Heart right ventricle (tissue), 16 donors: ENCODE results near the gene SLC12A3. TPM values are rescaled to one million over a fixed set of nuclear protein-coding genes. Genes with fewer than 3 reads are reported as not detected.
"Not testable (repeated sequence)": the region's sequence is repeated elsewhere in the genome, so short reads cannot be mapped to it uniquely, and the experiment has no call there.

Experiments used
- ATAC-seq, 8 donors: fragments of 200-7000 bp; cut with Tn5 transposase; one replicate each; pipeline ENCODE4 v1.9.1; 2020; ENCODE audit warnings: mild to moderate bottlenecking in 8 of 8, moderate library complexity in 8 of 8, moderate number of reproducible peaks in 1 of 8
- DNase-seq, 2 donors: peaks; one replicate each; pipeline ENCODE4 v3.0.0-alpha.2; 2020
- H3K27ac ChIP-seq, 10 donors: fragments of 200-600 bp; sonication (generic) in 2 of 10; one replicate each; pipeline versions ENCODE4 v1.5.0 to v1.8.0; 2020 to 2022; ENCODE audit warnings: mild to moderate bottlenecking in 3 of 10
- H3K27me3 ChIP-seq, 7 donors: fragments of 200-600 bp; one replicate each; pipeline ENCODE4 v1.8.0; 2021 to 2022; ENCODE audit warnings: mild to moderate bottlenecking in 2 of 7
- H3K36me3 ChIP-seq, 9 donors: fragments of 200-600 bp; sonication (generic) in 1 of 9; one replicate each; pipeline versions ENCODE4 v1.5.0 to v1.8.0; 2020 to 2022; ENCODE audit warnings: mild to moderate bottlenecking in 2 of 9
- H3K4me1 ChIP-seq, 9 donors: fragments of 200-600 bp; sonication (generic) in 1 of 9; one replicate each; pipeline versions ENCODE4 v1.5.0 to v1.8.0; 2020 to 2022; ENCODE audit warnings: mild to moderate bottlenecking in 4 of 9
- H3K4me3 ChIP-seq, 10 donors: fragments of 200-600 bp; sonication (generic) in 2 of 10; one replicate each; pipeline versions ENCODE4 v1.5.0 to v1.8.0; 2020 to 2022; ENCODE audit warnings: mild to moderate bottlenecking in 7 of 10, moderate library complexity in 2 of 10
- H3K9me3 ChIP-seq, 11 donors: fragments of 200-600 bp in 10 of 11; sonication (generic) in 2 of 11; one replicate each; pipeline versions ENCODE4 v1.5.0 to v1.8.0; 2013 to 2022; ENCODE audit warnings: mild to moderate bottlenecking in 2 of 11, control low read depth in 1 of 11, moderate library complexity in 1 of 11
- CTCF ChIP-seq, 9 donors: fragments of 200-600 bp; sonication (generic) in 2 of 9; IDR thresholded peaks; one replicate each; pipeline versions ENCODE4 v1.5.0 to v1.8.0; 2021 to 2022; ENCODE audit warnings: antibody characterized with exemption in 9 of 9, mild to moderate bottlenecking in 5 of 9, moderate library complexity in 1 of 9
- WGBS, 2 donors: extraction: QIAGEN DNeasy Blood & Tissue Kit; methylation state at CpG; one replicate each; pipeline ENCODE4 v1.1.7; 2013; ENCODE audit warnings: inconsistent platforms in 1 of 2; 5-methylcytosine and 5-hydroxymethylcytosine counted together
- intact Hi-C, 10 donors: fragments of 100-400 bp; cut with DNase I; formaldehyde crosslinking; loops; one replicate each; pipeline versions ENCODE4 v1.11.1 to v1.14.2; 2022
- polyA plus RNA-seq, 2 donors: library from polyadenylated mRNA; stranded (reverse); fragments of 200-250 nt; gene quantifications; one replicate each; pipeline ENCODE4 v1.2.3, GENCODE V29; 2013
- total RNA-seq, 10 donors: library from RNA; stranded (reverse); fragmentation: NEBNext Ultra II Directional in 3 of 10; extraction: Animal tissue kit (Norgen Biotek cat#: 25700) in 3 of 10; gene quantifications; one replicate each; pipeline versions ENCODE4 v1.2.1 to v1.2.4, GENCODE V29; 2021 to 2023
- donor health status: Arrhythmogenic right ventricular cardiomyopathy.
- donor health status: ischemic (EF 13 %, LVEDD 7.1; RV severe dilation, severe dysfunction).
- donor health status: healthy with polysubstance abuse.
- donor health status: DM: no; HTN: yes; CAD: no.
- donor health status: DM: no; HTN: no; CAD: no.
- donor health status: ischemic (EF 25% LVEDD 6.9; RV normal size, moderate dysfunction).
- donor health status: ischemic (EF 25% LVEDD 5.7; RV mildly dilated, moderate dysfunction).
- donor health status: healthy.
- donor health status: DM: yes; HTN: yes; CAD: no.
- donor health status: Ischemic cardiomyopathy.
- donor health status: ischemic (EF 35%, LVEDD 5.7; RV mildly dilated, moderate dysfunction).
- donor health status: nonischemic (EF 11% LVEDD 7.7; RV severe dilation, severe dysfunction).
- donor health status: DM: yes; HTN: yes; CAD: no.
- donor health status: PGD.
- donor health status: ischemic (EF 29% LVEDD 5.4; RV normal size, mild dysfunction).
- donor health status: nonischemic (EF 23%, LVEDD 6.1; RV moderate dilation, normal function).

SLC12A3 gene
- total and polyA plus RNA-seq, 12 donors, result not detected

- WGBS, 2 donors, result 95 to 96% methylated on average over 12 to 13 of the region's 13 CpGs
- intact Hi-C loops, result loop anchor here (2.0 to 10.0 kb wide), 14 partner anchors 67 to 302 kb away; partner anchors contain the start of gene HERPUD1 (in 2 of the 10)
These were observed 521 bp downstream of the SLC12A3 start for GRCh38 chr16:56865394-56866062.

GRCh38 chr16:56866955-56867830, 2.2 kb downstream of the SLC12A3 start:
- peak; percentile 71 to 86 (median 81) for TF ChIP-seq CTCF (IDR thresholded peaks at IDR 0.05)
- WGBS, 2 donors, result 53 to 56% methylated on average over 23 of the region's 23 CpGs
- ATAC-seq (peak in 6 of 8 donors; percentile 15 to 53 (median 36)), DNase-seq (peak in 1 of 2 donors; percentile 40)
- peaks cover 0 to 19% (median 6%) of the 10 kb centered on the region in 9 donors for H3K4me1 ChIP-seq
- intact Hi-C loops, result loop anchor here (1.0 to 10.0 kb wide), 17 partner anchors 65 to 300 kb away; partner anchors contain the start of gene HERPUD1 (in 2 of the 10)
- no peak overlapping the region for H3K4me3 ChIP-seq
- no peaks in the 10 kb centered on the region for H3K27me3 ChIP-seq
- no peak overlapping the region for H3K27ac ChIP-seq
- no peaks in the 10 kb centered on the region for H3K36me3 ChIP-seq
- no peaks in the 10 kb centered on the region for H3K9me3 ChIP-seq

More at GRCh38 chr16:56865394-56866062, 521 bp downstream of the SLC12A3 start:
- H3K27ac ChIP-seq, result no peak overlapping the region
- H3K4me1 ChIP-seq, result peaks cover 0 to 17% (median 6%) of the 10 kb centered on the region in 9 donors
- DNase-seq (no peak), ATAC-seq (no peak)
- H3K36me3 ChIP-seq, result no peaks in the 10 kb centered on the region
- no peaks in the 10 kb centered on the region for H3K27me3 ChIP-seq
- no peak overlapping the region for H3K4me3 ChIP-seq
- H3K9me3 ChIP-seq, result no peaks in the 10 kb centered on the region
- TF ChIP-seq CTCF (IDR thresholded peaks at IDR 0.05), result no peak

GRCh38 chr16:56868175-56868574, 3.2 kb downstream of the SLC12A3 start:
- Histone ChIP-seq H3K27ac (no peak overlapping the region), H3K36me3 (no peaks in the 10 kb centered on the region), H3K9me3 (no peaks in the 10 kb centered on the region), H3K4me1 (peaks cover 0 to 10% (median 6%) of the 10 kb centered on the region in 9 donors), H3K4me3 (no peak overlapping the region), H3K27me3 (no peaks in the 10 kb centered on the region)
- intact Hi-C loops, result loop anchor here (5.0 to 10.0 kb wide), 11 partner anchors 64 to 299 kb away; partner anchors contain the start of gene HERPUD1 (in 2 of the 10)
- no peak for TF ChIP-seq CTCF (IDR thresholded peaks at IDR 0.05)
- DNase-seq (no peak), ATAC-seq (no peak)
- WGBS, 2 donors, result 91 to 93% methylated on average over 9 of the region's 9 CpGs

- intact Hi-C loops, result loop anchor here (5.0 to 10.0 kb wide), 11 partner anchors 64 to 299 kb away; partner anchors contain the start of gene HERPUD1 (in 2 of the 10)
- peaks cover 0 to 10% (median 6%) of the 10 kb centered on the region in 9 donors for H3K4me1 ChIP-seq
- not testable (repeated sequence) for H3K36me3 ChIP-seq, DNase-seq, H3K4me3 ChIP-seq, H3K9me3 ChIP-seq, H3K27ac ChIP-seq, ATAC-seq, H3K27me3 ChIP-seq
- WGBS, 2 donors, result 89 to 93% methylated on average over 5 of the region's 5 CpGs
These were observed 3.8 kb downstream of the SLC12A3 start for GRCh38 chr16:56868766-56869165.
